HG03575 (cell line): ENCODE measurements around the gene IFI30.
"Not testable (repeated sequence)": the region's sequence is repeated elsewhere in the genome, so short reads cannot be mapped to it uniquely, and the experiment has no call there.

Source experiments
- ATAC-seq: cut with Tn5 transposase; IDR thresholded peaks from one replicate; pipeline ENCODE4 v1.9.1; 2021; ENCODE audit not compliant: unreplicated experiment, insufficient number of reproducible peaks, low FRiP score; ENCODE audit errors: extremely low read depth

IFI30 gene

DNA sequence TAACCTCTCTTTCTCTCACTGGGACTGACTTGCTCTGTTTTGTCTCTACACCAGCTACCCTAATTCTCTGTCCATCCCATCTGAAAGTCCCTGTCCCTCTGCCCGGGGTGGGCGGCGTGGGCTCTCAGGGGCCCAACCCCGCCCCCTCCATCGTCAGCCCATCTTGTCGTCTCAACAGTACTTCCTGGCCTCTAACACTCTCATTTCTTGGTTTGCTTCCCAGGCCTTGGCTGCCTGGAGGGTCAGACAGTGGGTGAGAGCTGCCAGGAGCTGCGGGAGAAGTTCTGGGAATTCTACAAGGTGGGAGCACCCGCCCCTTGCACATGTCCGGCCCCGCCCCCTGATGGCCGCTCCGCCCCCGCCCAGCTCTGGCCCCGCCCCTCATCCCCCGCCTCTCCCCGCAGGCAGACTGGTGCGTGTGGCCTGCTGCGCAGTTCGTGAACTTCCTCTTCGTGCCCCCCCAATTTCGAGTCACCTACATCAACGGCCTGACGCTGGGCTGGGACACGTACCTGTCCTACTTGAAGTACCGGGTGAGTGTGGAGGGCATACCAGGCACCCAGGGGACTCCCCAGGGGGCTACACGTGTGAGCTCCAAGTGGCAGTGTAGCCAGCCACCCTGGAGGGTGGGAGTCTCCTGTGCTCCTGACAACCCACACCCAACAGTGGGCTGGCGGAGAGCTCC lies 21.1 kb downstream of the IFI30 start:
- no peak for ATAC-seq

GRCh38 chr19:18196511-18196845 lies 22.9 kb downstream of the IFI30 start:
- no peak for ATAC-seq

DNA sequence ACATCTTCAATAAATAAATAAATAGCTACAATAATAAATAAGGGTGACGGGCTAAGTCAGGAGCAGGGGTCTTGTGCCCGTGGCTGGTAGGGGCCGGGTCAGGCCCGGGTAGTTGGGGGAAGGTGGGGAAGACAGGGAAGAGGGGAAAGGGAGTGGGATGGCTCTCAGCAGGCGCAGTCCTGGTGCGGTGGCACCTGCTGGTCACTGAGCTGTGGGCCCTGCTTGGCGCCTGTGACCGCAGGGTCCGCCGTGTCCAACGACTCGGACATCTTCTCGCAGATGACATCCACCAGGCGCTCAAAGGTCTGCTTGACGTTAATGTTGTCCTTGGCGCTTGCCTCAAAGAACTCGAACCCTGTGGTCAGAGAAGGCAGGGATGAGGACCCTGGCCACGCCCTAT lies 23.7 kb downstream of the IFI30 start:
- ATAC-seq = no peak

DNA sequence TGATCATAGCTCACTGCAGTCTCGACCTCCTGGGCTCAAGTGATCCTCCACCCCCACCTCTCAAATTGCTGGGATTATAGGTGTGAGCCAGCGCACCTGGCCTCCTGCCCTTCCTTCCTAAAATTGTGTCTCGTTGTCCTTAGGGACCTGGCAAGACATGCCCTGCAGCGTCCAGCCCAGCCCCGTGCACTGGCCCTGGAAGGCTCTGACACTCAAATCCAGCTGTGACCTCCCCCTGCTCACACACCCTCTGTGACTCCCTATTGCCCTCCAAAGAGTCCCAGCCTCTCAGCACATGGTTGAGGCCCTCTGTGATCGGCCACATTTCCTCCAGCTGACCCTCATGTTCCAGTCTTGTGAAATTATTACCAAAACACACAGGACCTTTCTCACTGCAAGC lies 24.3 kb downstream of the IFI30 start:
- ATAC-seq = no peak

DNA sequence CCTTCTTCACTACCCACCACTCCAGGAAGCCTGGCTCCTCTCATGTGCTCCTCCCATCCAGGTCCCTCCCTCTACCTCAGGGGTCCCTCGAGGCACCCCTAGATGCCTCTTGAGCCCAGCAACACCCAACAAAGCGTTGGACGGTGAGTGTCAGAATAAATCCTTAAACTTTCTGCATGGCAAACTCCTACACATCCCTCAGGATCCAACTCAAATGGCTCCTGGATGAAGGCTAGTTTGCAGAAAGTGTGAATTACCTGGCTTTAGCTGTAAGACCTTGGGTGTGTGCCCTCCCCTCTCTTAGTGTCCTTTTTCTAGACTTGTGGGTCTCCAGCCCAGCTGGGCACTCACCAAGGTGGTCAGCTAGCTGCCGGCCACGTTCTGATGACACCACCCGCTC lies 24.8 kb downstream of the IFI30 start:
- ATAC-seq = no peak

- ATAC-seq = no peak
These were observed 28.8 kb downstream of the IFI30 start for GRCh38 chr19:18202397-18202777.

- no peak for ATAC-seq
These were observed 29.3 kb downstream of the IFI30 start for GRCh38 chr19:18202778-18203407.

GRCh38 chr19:18203408-18203862 lies 29.8 kb downstream of the IFI30 start:
- no peak for ATAC-seq

- peak; percentile 82 for ATAC-seq
These were observed 30.3 kb downstream of the IFI30 start, which contains the start of gene RAB3A for GRCh38 chr19:18203863-18204393. TSS of gene RAB3A (minus strand) at chr19:18204042. CDS start at chr19:18202740, 1,302 bp downstream.

GRCh38 chr19:18204394-18205199 lies 31.0 kb downstream of the IFI30 start:
- ATAC-seq = no peak

DNA sequence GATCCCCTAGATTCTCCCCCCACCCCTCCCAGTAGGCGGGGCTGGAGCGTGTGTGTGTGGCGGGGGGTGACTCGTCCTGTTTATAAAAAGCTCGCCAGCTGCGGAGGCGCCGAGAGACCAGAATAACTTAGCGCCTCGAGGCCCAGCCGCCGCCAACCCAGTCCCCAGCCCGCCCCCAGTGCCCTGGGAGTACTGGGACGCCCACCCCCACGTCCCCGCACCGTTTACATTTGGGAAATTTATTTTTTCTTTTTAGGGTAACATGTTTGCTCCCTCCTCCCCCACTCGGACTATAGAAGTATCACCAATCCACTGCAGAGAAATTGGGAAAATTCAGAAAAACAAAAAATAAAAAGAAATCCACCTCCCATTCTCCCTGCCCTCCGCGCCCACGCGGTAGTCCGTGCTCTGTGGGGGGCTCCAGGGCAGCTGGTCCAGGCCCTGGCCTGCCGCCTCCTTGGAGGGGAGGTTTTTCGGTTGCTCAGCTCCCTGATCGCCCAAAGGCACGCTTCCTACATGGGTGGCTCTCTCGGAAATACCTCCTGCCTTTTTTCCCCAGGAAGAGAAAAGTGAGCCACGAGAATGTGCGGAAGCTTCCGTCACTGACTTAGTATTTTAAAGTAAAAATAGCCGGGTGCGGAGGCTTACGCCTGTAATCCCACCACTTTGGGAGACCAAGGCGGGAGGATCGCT lies 31.7 kb downstream of the IFI30 start:
- no peak for ATAC-seq

DNA sequence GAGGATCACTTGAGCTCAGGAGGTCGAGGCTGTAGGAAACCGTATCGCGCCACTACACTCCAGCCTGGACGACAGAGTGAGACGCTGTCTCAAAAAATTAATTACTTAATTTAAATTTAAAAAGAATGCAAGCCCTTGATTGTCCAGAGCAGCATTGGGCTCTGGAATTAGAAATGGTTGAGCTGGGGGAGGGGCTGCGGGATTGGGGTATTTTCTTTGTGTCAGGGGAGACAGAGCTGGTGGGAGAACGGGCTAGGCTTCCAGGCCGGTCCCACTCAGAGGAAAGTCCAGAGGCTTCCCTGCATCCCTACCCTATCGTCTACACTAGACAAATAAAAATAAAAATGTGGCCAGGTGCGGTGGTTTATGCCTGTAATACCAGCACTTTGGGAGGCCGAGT lies 32.4 kb downstream of the IFI30 start:
- no peak for ATAC-seq

DNA sequence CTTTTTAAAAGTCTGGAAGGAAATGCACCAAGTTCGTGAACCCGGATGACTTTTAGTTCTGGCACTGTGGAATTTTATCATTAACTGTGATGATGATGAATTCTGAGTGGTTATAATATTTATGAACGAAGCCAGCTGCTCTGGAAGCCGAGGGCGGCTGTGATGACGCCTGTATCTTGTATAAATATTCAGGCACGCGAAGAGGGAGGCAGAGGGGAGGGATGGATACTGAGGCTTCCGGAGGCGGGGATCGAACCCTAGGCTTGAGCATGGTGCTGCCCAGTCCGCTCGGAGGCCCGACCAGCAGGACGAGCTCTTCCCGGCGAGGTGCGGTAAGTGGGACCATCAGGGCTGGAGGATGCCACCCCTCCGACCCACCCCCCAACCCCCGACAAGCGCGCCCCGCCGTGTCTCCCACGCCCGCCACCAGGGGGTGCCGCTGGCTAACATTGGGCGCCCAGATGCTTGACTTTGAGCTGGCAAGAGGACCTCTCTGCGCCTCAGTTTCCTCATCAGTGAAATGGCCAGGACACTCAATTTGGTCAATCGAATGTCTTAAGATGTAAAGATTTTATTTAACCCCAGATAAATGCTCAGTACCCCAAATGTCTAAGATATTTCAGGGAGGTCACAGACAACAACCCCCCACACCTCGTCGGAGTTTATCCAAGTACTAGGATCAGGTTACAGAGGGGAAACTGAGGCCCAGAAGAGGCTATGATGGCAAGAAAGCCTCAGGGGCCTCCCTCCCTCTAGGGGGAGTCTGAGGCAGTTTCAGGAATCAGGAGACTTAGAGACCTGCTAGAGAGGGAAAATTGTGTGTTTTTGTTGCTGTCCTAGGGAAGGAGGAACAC lies 34.7 kb downstream of the IFI30 start:
- no peak for ATAC-seq

GRCh38 chr19:18209912-18210311 lies 36.3 kb downstream of the IFI30 start:
- ATAC-seq = not testable (repeated sequence)

- ATAC-seq = no peak
These were observed 38.1 kb downstream of the IFI30 start for GRCh38 chr19:18211683-18212082.

DNA sequence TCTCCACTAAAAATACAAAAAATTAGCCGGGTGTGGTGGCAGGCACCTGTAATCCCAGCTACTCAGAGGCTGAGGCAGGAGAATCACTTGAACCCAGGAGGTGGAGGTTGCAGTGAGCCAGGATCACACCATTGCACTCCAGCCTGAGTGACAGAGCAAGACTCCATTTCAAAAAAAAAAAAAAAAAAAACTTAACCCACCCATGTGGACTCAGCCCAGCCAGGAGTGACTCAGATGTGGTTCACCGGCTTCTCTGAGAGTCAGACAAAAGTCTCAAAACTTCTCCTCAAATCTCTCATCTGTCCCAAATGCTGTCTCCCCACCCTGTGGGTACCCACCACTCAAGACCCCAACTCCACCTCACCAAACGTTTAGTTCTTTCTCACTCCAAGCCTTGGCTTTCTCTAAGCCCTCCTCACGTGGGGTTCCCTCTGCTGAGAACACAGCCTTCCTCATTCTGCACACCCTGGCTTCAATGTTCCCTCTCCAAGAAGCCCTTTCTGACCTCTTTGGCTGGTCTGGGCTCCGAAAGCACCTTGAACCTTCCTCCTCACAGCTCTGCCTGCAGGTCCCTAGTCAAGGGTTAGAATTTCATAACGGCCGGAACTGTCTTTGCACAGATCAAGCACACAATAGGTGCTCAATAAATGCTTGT lies 41.3 kb downstream of the IFI30 start:
- no peak for ATAC-seq

- ATAC-seq = no peak
These were observed 43.2 kb downstream of the IFI30 start for GRCh38 chr19:18216789-18217188.

GRCh38 chr19:18218159-18218558 lies 44.5 kb downstream of the IFI30 start:
- no peak for ATAC-seq
